HuH-7 (cell line): Measurements from ENCODE around the gene PTPN4.

ENCODE experiments used
- DNase-seq: peaks from one replicate; pipeline ENCODE4 v3.0.0; 2011; ENCODE audit warnings: low spot score

The PTPN4 gene

GRCh38 chr2:119859528-119859927 lies 99.8 kb downstream of the PTPN4 start:
- no peak for DNase-seq

- DNase-seq = no peak
Observed at GRCh38 chr2:119860924-119861323, 101.2 kb downstream of the PTPN4 start.

GRCh38 chr2:119862127-119862889 lies 102.6 kb downstream of the PTPN4 start:
- DNase-seq = no peak

- no peak for DNase-seq
Observed at GRCh38 chr2:119864318-119864717, 104.6 kb downstream of the PTPN4 start.

- no peak for DNase-seq
Observed at GRCh38 chr2:119871725-119872124, 112.0 kb downstream of the PTPN4 start.

GRCh38 chr2:119873350-119874315 lies 113.9 kb downstream of the PTPN4 start:
- no peak for DNase-seq

GRCh38 chr2:119879502-119879901 lies 119.8 kb downstream of the PTPN4 start:
- no peak for DNase-seq

- no peak for DNase-seq
Observed at GRCh38 chr2:119888680-119889079, 129.0 kb downstream of the PTPN4 start.

- no peak for DNase-seq
Observed at GRCh38 chr2:119897736-119898395, 138.1 kb downstream of the PTPN4 start.

- DNase-seq = no peak
Observed at GRCh38 chr2:119901013-119901412, 141.3 kb downstream of the PTPN4 start.

- DNase-seq = no peak
Observed at GRCh38 chr2:119910566-119910965, 150.8 kb downstream of the PTPN4 start.

GRCh38 chr2:119914266-119914665 lies 154.5 kb downstream of the PTPN4 start:
- no peak for DNase-seq

- DNase-seq = no peak
Observed at GRCh38 chr2:119921825-119922224, 162.1 kb downstream of the PTPN4 start.

- no peak for DNase-seq
Observed at GRCh38 chr2:119922699-119923098, 163.0 kb downstream of the PTPN4 start.

- no peak for DNase-seq
Observed at GRCh38 chr2:119929537-119929936, 169.8 kb downstream of the PTPN4 start.

GRCh38 chr2:119932809-119933208 lies 173.1 kb downstream of the PTPN4 start:
- DNase-seq = no peak

- DNase-seq = no peak
Observed at GRCh38 chr2:119934319-119934718, 174.6 kb downstream of the PTPN4 start.

GRCh38 chr2:119937680-119938079 lies 178.0 kb downstream of the PTPN4 start:
- no peak for DNase-seq

- no peak for DNase-seq
Observed at GRCh38 chr2:119939915-119940314, 180.2 kb downstream of the PTPN4 start.

GRCh38 chr2:119940856-119941255 lies 181.1 kb downstream of the PTPN4 start:
- DNase-seq = no peak

GRCh38 chr2:119941388-119941787 lies 181.7 kb downstream of the PTPN4 start:
- no peak for DNase-seq

- no peak for DNase-seq
Observed at GRCh38 chr2:119941981-119942513, 182.3 kb downstream of the PTPN4 start.
